SH-SY5Y (cell line): ENCODE data around the gene GPR176.

Experiments
- GATA2 ChIP-seq: IDR thresholded peaks from 2 replicates; pipeline ENCODE4 v1.6.1; 2011; ENCODE audit warnings: mild to moderate bottlenecking, low read depth, low read length
- GATA3 ChIP-seq: IDR thresholded peaks from 2 replicates; pipeline ENCODE4 v1.6.1; 2011; ENCODE audit warnings: low read depth, mild to moderate bottlenecking, low read length, moderate library complexity

GRCh38 chr15:39896846-39897245, 23.2 kb downstream of the GPR176 start:
- no peak for TF ChIP-seq GATA2
- no peak for TF ChIP-seq GATA3
